HG03460 (cell line): ENCODE measurements around the gene FBXL17.

Experiments used
- ATAC-seq: cut with Tn5 transposase; IDR thresholded peaks from one replicate; pipeline ENCODE4 v1.9.1; 2021; ENCODE audit not compliant: unreplicated experiment

The FBXL17 gene

DNA sequence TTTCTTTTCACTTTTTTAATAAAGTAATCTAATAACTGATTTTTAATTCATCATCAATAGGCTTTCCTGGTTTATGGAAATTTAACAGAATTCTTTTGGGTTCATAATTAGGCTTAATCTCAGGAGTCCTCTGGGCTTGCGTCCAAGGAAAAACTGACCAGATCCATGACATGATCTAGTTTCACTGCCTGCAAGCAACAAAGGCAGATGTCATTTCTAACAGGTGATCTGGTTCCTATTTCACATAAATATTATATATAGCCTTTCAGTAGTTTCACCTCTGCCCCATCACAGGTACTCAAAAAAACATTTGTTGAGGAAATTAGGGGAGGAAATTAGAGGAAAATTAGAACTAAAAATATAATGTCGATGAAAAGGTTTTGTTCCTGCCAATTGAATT lies 126.4 kb downstream of the FBXL17 start:
- no peak for ATAC-seq

DNA sequence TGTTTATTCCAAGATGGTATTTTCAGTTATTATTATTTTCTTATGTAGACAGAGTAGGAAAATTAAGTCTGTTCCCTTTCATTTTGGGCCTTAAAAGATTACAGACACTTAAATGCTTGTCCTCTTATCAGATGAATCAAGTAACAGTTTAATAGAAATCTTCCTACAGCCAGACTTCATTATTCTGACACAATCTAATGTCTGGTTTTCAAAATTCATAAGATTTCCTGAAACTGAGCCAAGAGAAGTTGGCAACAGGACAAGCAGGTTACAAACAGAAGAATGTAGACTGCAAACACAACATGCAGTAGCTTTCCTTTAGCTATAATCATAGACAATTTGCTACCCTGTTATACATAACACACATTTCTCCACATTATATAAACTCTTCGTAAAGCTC lies 130.5 kb downstream of the FBXL17 start:
- ATAC-seq, result no peak

DNA sequence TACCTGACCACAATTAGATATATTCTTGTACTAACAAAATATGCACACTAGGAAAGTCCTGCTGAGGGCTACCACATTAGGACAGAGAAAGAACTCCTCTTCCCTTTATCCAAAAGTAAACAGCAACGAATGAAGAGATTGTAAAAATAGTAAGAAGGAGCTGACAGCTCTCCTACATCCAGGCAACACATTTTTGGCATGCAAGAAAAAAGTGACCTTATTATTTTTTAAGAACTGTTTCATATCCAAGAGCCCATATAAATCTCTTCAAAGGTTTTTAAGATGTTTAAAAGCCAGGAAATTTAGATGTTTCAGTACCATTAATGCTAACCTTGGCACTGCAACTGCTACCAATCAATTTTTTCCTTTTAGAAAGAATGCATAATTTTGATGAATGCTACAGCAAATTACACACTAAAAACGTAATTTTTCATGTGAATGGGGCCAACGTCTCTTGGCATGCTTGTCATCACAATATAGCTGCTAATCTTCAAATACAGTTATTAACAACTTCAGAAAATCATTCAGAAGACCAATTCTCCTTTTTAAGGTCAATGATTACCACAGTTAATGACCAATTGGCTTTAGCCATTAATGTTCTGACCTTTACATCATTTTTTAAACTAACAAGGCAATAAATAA lies 132.0 kb downstream of the FBXL17 start:
- ATAC-seq, result no peak

DNA sequence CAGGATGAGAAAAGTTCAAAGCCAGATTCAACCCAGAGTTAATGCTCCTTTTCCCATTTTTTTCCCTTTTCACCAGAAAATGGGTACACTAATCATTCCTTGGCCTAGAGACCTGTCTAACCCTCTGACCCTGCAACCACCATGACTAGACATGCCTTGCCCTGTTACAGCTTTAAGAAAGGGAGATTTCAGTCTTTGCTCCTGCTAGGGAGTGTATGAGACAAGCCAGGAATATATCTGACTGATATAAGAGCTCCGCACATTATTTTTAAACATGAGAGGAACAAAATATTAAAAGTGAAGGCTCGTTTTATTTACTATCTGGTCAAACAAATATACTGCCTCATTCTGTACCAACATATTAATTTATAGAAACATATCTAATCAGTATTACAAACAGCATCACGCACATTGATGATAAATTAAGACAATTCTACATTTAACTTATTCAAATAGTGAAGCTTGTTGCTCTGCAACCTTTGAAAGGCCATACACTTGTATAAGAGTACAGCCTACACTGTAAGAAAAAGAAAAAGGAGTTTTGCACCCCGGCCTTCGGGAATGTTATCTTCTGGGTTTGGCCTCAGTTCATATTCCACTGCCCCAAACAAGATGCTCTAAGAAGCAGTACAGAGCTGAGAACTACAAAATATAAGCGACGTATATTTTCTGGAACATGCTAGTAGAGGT lies 132.7 kb downstream of the FBXL17 start:
- no peak for ATAC-seq

DNA sequence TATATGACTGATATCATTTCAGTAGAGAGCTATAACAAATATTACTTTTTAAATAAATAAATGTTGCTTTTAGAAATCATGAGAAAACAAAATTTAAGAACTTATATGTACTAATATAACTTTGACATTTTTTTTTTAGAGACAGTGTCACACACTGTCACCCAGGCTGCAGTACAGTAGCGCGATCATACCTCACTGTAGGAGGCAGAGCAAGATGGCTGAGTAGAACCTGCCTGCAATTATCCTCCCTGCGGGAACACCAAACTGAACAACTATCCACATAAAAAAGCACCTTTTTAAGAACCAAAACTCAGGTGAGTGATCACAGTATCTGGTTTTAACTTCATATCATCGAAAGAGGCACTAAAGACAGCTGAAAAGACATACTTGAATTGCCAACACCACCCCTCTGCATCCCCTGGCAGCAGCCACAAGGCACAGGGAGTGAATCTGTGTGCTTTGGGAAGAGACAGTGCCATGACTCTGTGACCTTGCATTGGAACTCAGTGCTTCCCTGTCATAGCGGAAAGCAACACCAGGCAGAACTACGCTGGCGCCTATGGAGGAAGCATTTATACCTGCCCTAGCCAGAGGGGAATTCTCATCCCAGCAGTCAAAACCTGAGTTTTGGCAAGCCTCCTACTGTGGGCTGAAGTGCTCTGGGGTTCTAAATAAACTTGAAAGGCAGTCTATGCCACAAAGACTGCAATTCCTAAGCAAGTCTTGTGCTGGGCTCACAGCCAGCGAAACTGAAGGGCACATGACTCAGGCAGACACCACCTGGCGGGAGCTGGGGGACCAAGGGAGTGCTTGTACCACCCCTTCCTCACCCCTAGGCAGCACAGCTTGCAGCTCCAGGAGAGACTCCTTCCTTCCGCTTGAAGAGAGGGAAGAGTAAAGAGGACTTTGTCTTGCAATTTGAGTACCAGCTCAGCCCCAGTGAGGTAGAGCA lies 142.7 kb downstream of the FBXL17 start:
- ATAC-seq, result no peak

DNA sequence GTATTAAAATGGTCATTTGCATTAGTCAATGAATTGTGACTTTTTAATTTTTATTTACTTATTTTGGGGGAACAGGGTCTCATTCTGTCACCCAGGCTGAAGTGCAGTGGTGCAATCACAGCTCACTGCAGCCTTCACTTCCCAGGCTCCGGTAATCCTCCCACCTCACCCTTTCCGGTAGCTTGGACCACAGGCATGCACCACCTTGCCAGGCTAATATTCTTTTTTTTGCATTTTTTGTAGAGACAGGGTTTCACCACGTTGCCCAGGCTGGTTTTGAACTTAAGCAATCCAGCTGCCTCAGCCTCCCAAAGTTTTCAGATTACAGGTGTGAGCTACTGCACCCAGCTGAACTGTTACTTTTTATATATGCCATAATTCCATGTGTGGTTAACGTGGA lies 143.4 kb downstream of the FBXL17 start:
- ATAC-seq, result no peak

DNA sequence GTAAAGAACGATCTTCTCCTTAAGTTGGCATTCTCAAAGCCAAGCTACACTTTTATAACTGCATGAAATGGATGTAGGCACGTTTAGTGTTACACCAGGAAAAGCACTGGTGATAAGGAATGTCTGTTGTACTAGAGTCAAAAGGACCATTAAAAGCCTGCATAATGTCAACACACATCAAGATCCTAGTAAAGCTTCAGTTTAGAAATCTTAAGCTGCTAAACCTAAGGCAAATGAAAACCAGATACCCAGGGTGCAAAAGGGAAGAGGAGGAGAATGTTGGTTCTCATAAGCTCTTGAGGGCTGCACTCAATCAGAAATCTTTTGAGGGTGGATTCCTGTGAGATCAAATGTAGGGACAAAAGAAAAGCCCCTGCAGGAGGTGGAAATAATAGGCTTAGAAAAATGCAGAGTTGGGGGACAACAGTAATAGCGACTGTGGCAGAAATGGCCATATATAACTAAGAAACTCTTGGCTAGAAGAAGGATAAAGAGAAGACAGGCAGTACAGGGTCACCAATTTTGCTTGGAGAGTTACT lies 148.2 kb downstream of the FBXL17 start:
- ATAC-seq, result no peak

DNA sequence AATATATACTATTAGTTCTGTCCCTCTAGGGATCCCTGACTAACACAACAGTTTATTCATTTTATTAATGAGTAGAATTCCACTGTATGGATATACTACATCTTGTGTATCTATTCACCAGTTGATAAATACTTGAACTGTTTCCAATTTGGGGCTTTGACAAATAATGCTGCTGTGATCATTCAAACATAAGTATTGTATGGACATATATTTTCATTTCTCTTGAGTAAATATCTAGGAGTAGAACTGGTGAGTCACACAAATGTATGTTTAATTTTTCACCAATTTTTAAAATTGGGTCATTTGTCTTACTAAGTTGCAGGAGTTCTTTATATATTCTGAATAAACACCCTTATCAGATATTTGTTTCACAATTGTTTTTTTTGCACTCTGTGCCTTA lies 149.1 kb downstream of the FBXL17 start:
- no peak for ATAC-seq

DNA sequence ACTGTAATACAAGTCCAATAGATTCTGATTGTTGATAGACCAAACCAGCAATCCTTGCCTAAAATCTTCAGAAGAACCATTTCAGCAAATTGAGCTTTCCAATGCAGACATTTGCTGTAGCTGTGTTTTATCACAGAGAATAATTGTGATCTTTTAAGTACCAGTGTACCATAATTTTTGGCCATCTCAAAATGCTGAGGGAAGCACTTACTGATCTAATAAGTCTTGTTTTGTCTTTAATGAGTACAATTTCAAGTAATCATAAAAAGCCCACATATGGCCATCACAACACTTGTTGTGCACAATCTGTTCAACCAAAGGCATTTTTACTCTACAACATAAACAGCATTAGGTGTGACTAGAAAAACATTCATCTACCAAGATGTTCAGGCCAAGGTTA lies 159.9 kb downstream of the FBXL17 start:
- ATAC-seq, result no peak

DNA sequence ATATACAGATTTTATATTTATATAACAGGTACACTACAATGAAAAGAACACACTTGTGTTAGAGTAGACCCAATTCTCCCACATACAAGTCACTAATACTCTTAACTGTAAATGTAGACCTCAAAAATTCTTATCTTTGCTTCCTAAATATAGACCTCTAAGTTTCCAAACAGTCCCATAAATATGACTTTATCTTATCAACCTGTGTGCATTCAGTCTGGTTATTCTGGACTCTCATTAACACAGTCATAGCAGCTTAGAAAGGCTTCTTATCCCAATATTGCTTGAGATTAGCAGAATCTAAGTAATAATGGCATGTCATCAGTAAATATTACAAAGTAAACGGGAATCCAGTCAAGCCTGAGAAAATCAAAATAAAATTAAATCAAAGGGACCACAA lies 161.1 kb downstream of the FBXL17 start:
- no peak for ATAC-seq

DNA sequence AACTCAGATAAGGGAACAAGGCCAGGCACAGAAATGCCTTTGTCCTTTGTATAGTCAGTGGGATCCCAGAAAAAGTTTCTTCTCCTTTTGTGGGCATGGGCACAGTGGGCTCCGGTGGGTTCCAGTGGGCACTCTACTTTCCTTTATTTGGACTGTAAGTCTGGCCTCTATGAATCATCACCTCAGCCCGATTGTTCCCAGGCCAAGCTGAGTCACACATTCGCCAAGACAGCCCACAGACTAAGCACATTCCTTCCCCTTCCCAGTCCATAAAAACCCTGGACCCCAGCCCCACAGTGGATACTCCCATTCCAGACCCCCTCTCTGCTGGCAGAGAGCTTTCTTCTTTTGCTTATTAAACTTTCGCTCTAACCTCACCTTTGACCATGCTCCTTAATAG lies 165.0 kb downstream of the FBXL17 start:
- ATAC-seq, result no peak

DNA sequence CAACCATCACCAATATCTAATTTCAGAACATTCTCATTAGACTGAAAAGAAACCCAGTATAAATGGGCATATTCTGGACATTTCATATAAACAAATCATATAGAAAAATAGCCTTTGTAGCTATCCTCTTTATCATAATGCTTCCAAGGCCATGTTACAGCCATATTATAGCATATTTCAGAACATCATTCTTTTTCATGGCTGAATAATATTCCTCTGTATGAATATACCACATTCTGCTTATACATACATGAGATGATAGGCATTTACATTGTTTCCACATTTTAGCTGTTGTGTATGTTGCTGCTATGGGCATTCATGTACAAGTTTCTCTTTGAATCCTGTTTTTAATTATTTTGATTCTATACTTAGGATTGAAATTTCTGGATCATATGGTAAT lies 167.0 kb downstream of the FBXL17 start:
- no peak for ATAC-seq

DNA sequence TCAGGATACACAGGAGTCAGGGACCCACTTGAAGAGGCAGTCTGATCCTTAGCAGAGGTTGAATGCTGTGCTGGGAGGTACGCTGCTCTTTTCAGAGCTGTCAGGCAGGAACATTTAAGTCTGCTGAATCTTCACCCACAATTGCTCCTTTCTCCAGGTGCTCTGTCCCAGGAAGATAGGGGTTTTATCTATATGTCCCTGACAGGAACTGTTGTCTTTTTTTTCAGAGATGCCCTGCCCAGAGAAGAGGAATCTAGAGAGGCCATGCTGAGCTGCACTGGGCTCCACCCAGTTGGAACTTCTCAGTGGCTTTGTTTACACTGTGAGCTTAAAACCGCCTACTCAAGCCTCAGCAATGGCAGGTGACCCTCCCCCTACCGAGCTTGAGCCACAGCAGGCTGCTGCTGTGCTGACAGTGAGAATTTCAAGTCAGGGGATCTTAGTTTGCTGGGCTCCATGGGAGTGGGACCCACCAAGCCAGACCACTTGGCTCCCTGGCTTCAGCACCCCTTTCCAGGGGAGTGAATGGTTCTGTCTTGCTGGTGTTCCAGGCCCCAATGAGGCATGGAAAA lies 169.0 kb downstream of the FBXL17 start:
- no peak for ATAC-seq

DNA sequence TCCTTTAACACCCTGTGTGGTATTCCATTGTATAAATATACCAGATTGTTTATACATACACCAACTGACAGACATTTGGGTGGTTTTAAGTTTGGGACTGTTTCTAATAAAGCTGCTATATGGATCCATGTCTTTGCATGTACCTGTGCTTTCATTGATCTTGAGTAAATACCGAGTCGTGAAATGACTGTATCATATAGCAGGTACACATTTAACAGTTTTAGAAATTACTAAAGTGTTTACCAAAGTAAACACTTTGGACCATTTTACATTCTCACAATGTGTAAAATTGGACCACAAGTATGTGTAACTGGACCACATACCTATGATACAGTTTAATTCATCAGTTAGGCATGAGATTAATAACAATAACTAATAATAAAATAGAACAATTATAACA lies 175.2 kb downstream of the FBXL17 start:
- no peak for ATAC-seq

DNA sequence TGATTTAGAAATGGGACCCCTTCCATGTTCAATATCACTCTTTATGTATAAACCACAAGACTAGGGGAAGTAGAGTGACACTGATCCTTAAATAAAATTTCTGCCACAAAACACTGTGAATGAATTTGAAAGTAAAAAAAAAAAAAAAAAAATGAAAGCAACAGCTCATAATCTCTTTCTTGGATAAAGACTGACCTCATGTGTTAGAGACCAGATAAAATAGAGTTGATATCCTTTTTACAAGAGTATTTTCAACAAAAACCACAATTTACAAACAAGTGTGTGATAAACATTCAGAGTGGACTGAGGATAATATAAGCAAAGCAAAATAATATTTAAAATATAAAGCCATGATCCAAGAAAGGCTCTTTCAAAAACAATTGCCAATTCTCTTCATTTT lies 180.2 kb downstream of the FBXL17 start:
- no peak for ATAC-seq

DNA sequence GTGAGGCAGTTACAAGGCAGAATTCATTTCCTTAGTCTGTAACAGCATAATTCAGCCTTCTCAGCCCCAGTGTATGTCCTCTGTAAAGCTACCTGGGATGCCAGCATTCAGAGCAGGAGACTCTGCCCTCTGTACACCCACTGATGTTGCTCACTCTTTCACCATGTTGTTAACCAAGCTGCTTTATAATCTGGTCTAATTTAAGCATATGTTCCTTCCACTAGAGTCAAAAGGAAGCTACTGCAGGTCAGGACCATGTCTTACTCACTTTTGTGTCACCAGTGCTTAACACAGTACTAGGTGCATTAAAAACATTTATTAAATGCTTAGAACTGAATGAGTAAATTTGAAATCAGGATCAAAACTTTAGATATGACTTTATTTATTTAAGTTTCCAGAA lies 185.6 kb downstream of the FBXL17 start:
- ATAC-seq, result no peak

DNA sequence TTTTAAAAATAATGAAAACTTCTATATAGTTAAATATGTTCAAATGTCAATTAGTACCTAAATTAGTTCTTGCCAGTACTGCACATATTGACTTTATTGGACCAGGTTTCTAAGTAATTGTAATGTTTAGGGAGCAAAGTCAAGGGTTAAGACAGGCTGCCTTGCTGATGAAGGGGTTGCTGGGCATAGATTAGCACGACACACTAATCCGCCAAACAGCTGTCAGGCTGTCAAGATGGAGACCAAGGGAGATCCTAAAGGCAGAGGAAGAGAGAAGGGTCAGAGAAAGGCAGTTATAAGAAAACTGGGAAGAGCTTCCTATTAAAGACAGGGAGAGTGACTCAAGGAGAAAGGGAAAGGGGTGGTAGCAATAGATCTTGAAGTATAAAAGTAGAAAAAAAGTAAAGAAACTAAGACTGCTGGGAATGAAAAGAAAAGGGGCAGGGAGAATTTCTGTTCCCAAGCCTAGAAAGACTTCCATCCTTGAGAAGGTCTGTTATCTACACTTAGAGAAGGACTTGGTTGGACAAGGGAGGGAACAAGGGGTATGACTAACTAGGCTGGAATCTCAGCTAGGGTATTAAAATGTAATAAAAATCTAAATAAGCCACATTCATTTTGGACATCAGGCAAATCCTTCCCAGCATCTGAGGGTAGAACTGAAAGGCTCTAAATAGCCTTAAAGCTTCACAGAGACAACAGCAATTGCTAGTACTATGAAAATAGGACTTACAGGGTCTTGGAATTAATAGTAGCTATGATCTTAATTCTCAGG lies 188.7 kb downstream of the FBXL17 start:
- no peak for ATAC-seq

DNA sequence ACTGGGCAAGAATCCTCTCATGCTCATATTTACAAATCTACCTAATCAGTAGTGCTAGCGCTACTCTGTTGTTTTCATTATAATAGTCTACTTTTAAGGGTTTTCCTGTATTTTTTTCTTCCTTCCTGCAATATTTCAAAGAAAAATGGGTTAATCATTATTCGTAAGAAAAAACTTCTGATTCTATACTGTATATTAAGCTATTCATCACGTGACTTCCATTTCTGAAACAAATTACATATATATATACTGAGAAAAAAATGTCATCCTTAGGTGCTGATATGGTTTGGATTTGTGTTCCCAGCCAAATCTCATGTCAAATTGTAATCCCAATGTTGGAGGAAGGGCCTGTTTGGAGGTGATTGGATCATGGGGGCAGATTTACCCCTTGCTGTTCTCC lies 197.0 kb downstream of the FBXL17 start:
- no peak for ATAC-seq

DNA sequence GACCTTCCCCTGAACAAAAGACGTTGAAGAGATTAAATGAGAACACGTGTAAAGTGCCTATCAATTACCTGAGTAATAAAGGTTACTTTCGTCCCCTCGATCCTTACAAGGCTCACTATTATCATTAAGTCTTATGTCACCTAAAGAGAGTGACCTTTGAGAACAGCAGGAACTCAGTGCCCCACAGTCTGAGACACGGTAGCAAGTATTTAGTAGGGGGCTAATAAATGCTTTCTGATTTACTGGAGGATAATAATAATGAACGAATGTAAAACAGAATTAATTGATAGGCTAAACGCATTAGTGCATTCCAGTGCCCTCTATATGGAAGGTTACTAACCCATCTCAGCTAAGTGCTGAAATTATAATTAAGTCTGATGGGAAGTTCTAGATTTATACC lies 199.9 kb downstream of the FBXL17 start:
- ATAC-seq, result no peak

DNA sequence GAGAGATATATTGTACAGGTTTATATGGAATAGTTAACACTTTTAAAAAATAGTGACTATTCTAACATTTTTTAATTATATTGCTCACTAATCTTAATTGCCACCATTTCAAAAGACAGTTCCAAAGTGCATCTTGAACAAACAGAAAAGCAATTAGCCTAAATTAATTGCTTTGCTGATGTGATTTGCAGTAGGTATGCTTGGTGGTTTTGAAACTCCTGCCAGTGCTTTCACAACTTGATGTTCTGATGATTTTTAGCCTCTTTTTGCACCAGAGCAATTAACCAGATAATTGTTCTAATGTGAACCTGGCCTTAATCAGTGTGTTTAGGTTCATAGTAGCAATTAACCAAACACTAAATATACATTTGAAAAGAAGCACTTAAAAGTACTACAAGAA lies 207.6 kb downstream of the FBXL17 start:
- ATAC-seq, result no peak

DNA sequence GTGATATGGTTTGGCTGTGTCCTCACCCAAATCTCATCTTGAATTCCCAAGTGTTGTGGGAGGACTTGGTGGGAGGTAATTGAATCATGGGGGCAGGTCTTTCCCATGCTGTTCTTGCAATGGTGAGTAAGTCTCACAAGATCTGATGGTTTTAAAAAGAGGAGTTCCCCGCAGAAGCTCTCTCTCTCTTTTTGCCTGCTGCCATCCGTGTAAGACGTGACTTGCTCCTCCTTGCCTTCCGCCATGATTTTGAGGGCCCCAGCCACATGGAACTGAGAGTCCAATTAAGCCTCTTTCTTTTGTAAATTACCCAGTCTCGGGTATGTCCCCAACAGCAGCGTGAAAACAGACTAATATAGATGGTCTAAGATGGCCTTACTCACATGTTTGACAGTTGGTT lies 210.1 kb downstream of the FBXL17 start:
- no peak for ATAC-seq
